ENCODE results near the gene PADI1. TPM values are rescaled to one million over a fixed set of nuclear protein-coding genes. Genes with fewer than 3 reads are reported as not detected.

PADI1 gene
- total and polyA plus RNA-seq, 2 of the 8 experiments (the other 6 are each of a cell fraction or from before 2014, with no cell fraction given), result 0.20 to 0.30 TPM

DNA sequence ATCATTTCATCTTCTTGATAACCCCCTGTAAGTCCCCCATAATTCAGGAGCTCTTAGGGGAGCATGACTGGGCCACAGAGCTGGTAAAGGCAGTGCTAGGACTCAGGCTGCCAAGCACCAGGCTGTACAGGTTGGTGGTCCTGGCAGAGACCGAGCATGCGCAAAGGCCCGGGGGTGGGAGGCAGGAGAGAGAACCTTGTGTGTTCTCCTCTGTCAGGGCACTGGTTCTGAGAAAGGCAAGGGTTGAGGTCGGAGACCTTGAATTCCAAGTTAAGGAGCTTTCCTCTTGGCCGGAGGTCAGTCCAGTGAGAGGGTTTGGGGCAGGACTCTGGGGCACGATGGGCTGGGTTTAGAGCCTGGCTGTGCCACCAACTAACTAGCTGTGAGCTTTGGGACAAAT is 67.1 kb downstream of the PADI1 start:
- H3K27ac ChIP-seq (ENCODE audit: low read depth, low read length), result no peak overlapping the region
- no peak overlapping the region for H4K8ac ChIP-seq (ENCODE audit: extremely low read depth, insufficient read depth, low read length)
- no peaks in the 10 kb centered on the region for H3K79me1 ChIP-seq (ENCODE audit: low read depth, low read length)
- no peak overlapping the region for H3K9ac ChIP-seq (replicated peaks in 1 of 4; ENCODE audit: extremely low read depth in 1 of 4, low read depth in 3 of 4, low read length in 3 of 4)
- no peak overlapping the region for H3K18ac ChIP-seq (ENCODE audit: extremely low read depth, low read length)
- H3K4me3 ChIP-seq (ENCODE audit: extremely low read depth in 1 of 4, insufficient read depth in 2 of 4, low read depth in 3 of 4, low read length in 4 of 4), result no peak overlapping the region
- no peak overlapping the region for H2AFZ ChIP-seq (ENCODE audit: low read length)
- WGBS, 2 experiments (ENCODE audit: extremely low coverage in 1 of 2, insufficient coverage in 1 of 2, insufficient read length in 1 of 2, insufficient replicate concordance in 2 of 2, low coverage in 1 of 2, low lambda C conversion rate in 2 of 2, missing lambda C conversion rate in 1 of 2), result 96% methylated on average over 6 of the region's 6 CpGs; no CpG with 5 or more reads in 1 of the 2 experiments
- H3K23ac ChIP-seq (ENCODE audit: insufficient read length), result no peak overlapping the region
- no peak overlapping the region for H3K4me2 ChIP-seq (ENCODE audit: insufficient read depth in 1 of 2, low read depth in 2 of 2, low read length in 2 of 2)
- no peak overlapping the region for H2BK20ac ChIP-seq (ENCODE audit: low read length)
- H4K91ac ChIP-seq (replicated peaks; ENCODE audit: insufficient read length, low read length), result no peak overlapping the region
- no peak overlapping the region for H2BK15ac ChIP-seq (ENCODE audit: low read length)
- H3K9me3 ChIP-seq (ENCODE audit: insufficient read depth in 2 of 2, low read depth in 1 of 2, low read length in 1 of 2), result no peaks in the 10 kb centered on the region
- H3K56ac ChIP-seq (replicated peaks; ENCODE audit: insufficient read length, low read depth, low read length), result no peak overlapping the region
- no peaks in the 10 kb centered on the region for H3K27me3 ChIP-seq (replicated peaks in 1 of 4; ENCODE audit: control insufficient read depth in 3 of 4, extremely low read depth in 1 of 4, insufficient read depth in 3 of 4, low read length in 3 of 4)
- H3K14ac ChIP-seq (ENCODE audit: insufficient read length), result no peak overlapping the region
- H2BK12ac ChIP-seq (ENCODE audit: low read depth, low read length), result no peak overlapping the region
- FAIRE-seq (no peak), DNase-seq (ENCODE audit: low read depth in 1 of 2, low spot score in 2 of 2) (no peak)
- ChIA-PET POLR2A (ENCODE audit: partially characterized antibody) (no interaction called here), CTCF (ENCODE audit: partially characterized antibody) (interaction anchor here (0.5 to 3.7 kb wide), 17 partner anchors 8 to 267 kb away, joined by 3 to 31 read pairs (median 4); partner anchors contain the start of gene PADI2)
- H4K5ac ChIP-seq (ENCODE audit: insufficient read length, low read depth, low read length), result no peak overlapping the region
- H4K20me1 ChIP-seq (replicated peaks in 1 of 2; ENCODE audit: control insufficient read depth in 1 of 2, insufficient read depth in 2 of 2, low read length in 2 of 2), result no peaks in the 10 kb centered on the region
- H2BK120ac ChIP-seq (replicated peaks; ENCODE audit: low read depth, low read length), result no peak overlapping the region
- no peaks in the 10 kb centered on the region for H3K79me2 ChIP-seq (ENCODE audit: control insufficient read depth in 1 of 2, insufficient read depth in 2 of 2, low read length in 2 of 2)
- H2AK5ac ChIP-seq (ENCODE audit: low read depth, low read length), result no peak overlapping the region
- no peaks in the 10 kb centered on the region for H3K23me2 ChIP-seq (ENCODE audit: low read depth, low read length)
- H3K36me3 ChIP-seq (ENCODE audit: control insufficient read depth in 2 of 4, insufficient read depth in 4 of 4, low read length in 3 of 4), result no peaks in the 10 kb centered on the region
- H3K4ac ChIP-seq (replicated peaks; ENCODE audit: insufficient read length, low read depth, low read length), result no peak overlapping the region
- H3K4me1 ChIP-seq (replicated peaks in 1 of 4; ENCODE audit: control insufficient read depth in 3 of 4, insufficient read depth in 4 of 4, low read length in 3 of 4), result no peaks in the 10 kb centered on the region; a peak in 1 of 7 replicates
- H2BK5ac ChIP-seq (ENCODE audit: low read depth, low read length), result no peak overlapping the region
- TF ChIP-seq SIRT6 (IDR thresholded peaks at IDR 0.05; ENCODE audit: low read length), result no peak
- TF ChIP-seq EGR1 (IDR thresholded peaks at IDR 0.05; ENCODE audit: borderline replicate concordance, low read depth, low read length), result no peak
- TF ChIP-seq, protein P1, sequence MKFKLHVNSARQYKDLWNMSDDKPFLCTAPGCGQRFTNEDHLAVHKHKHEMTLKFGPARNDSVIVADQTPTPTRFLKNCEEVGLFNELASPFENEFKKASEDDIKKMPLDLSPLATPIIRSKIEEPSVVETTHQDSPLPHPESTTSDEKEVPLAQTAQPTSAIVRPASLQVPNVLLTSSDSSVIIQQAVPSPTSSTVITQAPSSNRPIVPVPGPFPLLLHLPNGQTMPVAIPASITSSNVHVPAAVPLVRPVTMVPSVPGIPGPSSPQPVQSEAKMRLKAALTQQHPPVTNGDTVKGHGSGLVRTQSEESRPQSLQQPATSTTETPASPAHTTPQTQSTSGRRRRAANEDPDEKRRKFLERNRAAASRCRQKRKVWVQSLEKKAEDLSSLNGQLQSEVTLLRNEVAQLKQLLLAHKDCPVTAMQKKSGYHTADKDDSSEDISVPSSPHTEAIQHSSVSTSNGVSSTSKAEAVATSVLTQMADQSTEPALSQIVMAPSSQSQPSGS (IDR thresholded peaks at IDR 0.05; ENCODE audit: low read length), result no peak
- no peak for TF ChIP-seq POLR2A (IDR thresholded peaks at IDR 0.05; ENCODE audit: control extremely low read depth in 1 of 2, low read depth in 2 of 2, low read length in 2 of 2)
- TF ChIP-seq SIX5 (IDR thresholded peaks at IDR 0.05; ENCODE audit: low read depth, low read length), result no peak
- TF ChIP-seq GABPA (IDR thresholded peaks at IDR 0.05; ENCODE audit: borderline replicate concordance, insufficient read depth, low read length), result no peak
- no peak for TF ChIP-seq SUZ12 (IDR thresholded peaks at IDR 0.05; ENCODE audit: low read length)
- TF ChIP-seq CEBPB (IDR thresholded peaks at IDR 0.05; ENCODE audit: low read depth, low read length), result no peak
- no peak for TF ChIP-seq JUN (IDR thresholded peaks at IDR 0.05; ENCODE audit: low read depth, low read length)
- TF ChIP-seq JUND (IDR thresholded peaks at IDR 0.05; ENCODE audit: low read length), result no peak
- TF ChIP-seq SP1 (IDR thresholded peaks at IDR 0.05; ENCODE audit: low read depth, low read length), result no peak
- TF ChIP-seq RFX5 (IDR thresholded peaks at IDR 0.05; ENCODE audit: borderline replicate concordance, low read depth, low read length), result no peak
- TF ChIP-seq HDAC2 (IDR thresholded peaks at IDR 0.05; ENCODE audit: borderline replicate concordance in 1 of 2, low read depth in 2 of 2, low read length in 2 of 2), result no peak
- TF ChIP-seq ASH2L (IDR thresholded peaks at IDR 0.05; ENCODE audit: low read length), result no peak
